Gastrocnemius medialis (tissue), 4 donors: ENCODE results near the gene PPP3CA.

Experiments
- CTCF ChIP-seq, 5 experiments: fragments of 450-650 bp in 3 of 5; fragments of 200-600 bp in 2 of 5; sonication (generic) in 2 of 5; IDR thresholded peaks in 4 of 5; conservative IDR thresholded peaks in 1 of 5; 1 replicate in 4 of 5; 2 replicates in 1 of 5; pipeline ENCODE4 v1.5.1; 2016 to 2019; ENCODE audit warnings: antibody characterized with exemption in 5 of 5, mild to moderate bottlenecking in 3 of 5, moderate library complexity in 3 of 5
- POLR2A ChIP-seq, 2 donors: fragments of 450-650 bp; IDR thresholded peaks; one replicate each; pipeline ENCODE4 v1.6.1; 2017; ENCODE audit warnings: antibody characterized with exemption in 2 of 2, mild to moderate bottlenecking in 2 of 2, moderate library complexity in 2 of 2

- TF ChIP-seq CTCF (IDR thresholded peaks at IDR 0.05 in 4 of 5, conservative IDR thresholded peaks at IDR 0.05 in 1 of 5), result no peak
- TF ChIP-seq POLR2A (IDR thresholded peaks at IDR 0.05), result no peak
These were observed 367.6 kb downstream of the PPP3CA start for GRCh38 chr4:100979736-100980135.
